Natural killer cell (primary cell): ENCODE measurements around the gene SRCAP. TPM values are rescaled to one million over a fixed set of nuclear protein-coding genes. Genes with fewer than 3 reads are reported as not detected.

ENCODE experiments used
- ATAC-seq, 3 donors: fragments of 150-1000 bp in 2 of 3; fragments of 200-7000 bp in 1 of 3; cut with Tn5 transposase; 1 replicate in 1 of 3; 2 replicates in 2 of 3; pipeline ENCODE4 v1.10.0; 2021; ENCODE audit warnings: mild to moderate bottlenecking in 2 of 3, moderate library complexity in 2 of 3
- DNase-seq, 2 donors: peaks; one replicate each; pipeline versions ENCODE4 v3.0.0 to v3.0.0-alpha.2; 2013 to 2021; ENCODE audit warnings: mixed read lengths in 1 of 2
- H3K27ac ChIP-seq: one replicate; pipeline ENCODE4 v1.5.1; 2013; ENCODE audit warnings: mild to moderate bottlenecking, low read length
- H3K27me3 ChIP-seq: one replicate; pipeline ENCODE4 v1.6.1; 2013; ENCODE audit warnings: low read length; ENCODE audit not compliant: control insufficient read depth, insufficient read depth
- H3K36me3 ChIP-seq: one replicate; pipeline ENCODE4 v1.6.1; 2013; ENCODE audit warnings: low read length; ENCODE audit not compliant: control insufficient read depth, insufficient read depth
- H3K4me1 ChIP-seq: one replicate; pipeline ENCODE4 v1.6.1; 2013; ENCODE audit warnings: low read length; ENCODE audit not compliant: control insufficient read depth, insufficient read depth
- H3K4me3 ChIP-seq: one replicate; pipeline ENCODE4 v1.5.1; 2013; ENCODE audit warnings: low read length
- H3K9me3 ChIP-seq: one replicate; pipeline ENCODE4 v1.6.1; 2013; ENCODE audit warnings: low read length; ENCODE audit not compliant: control insufficient read depth, insufficient read depth
- H3K27ac Mint-ChIP-seq, 2 donors: one replicate each; pipeline ENCODE4 v1.8.0; 2022; ENCODE audit warnings: mild to moderate bottlenecking in 2 of 2, mixed read lengths in 2 of 2, moderate library complexity in 1 of 2
- H3K27me3 Mint-ChIP-seq, 2 donors: one replicate each; pipeline ENCODE4 v1.8.0; 2022; ENCODE audit warnings: low read depth in 2 of 2, mixed read lengths in 2 of 2
- H3K36me3 Mint-ChIP-seq: one replicate; pipeline ENCODE4 v1.8.0; 2022; ENCODE audit warnings: mixed read lengths
- H3K4me1 Mint-ChIP-seq, 2 donors: one replicate each; pipeline ENCODE4 v1.8.0; 2022; ENCODE audit warnings: mixed read lengths in 2 of 2
- H3K4me3 Mint-ChIP-seq: one replicate; pipeline ENCODE4 v1.8.0; 2022; ENCODE audit warnings: mild to moderate bottlenecking, moderate library complexity, mixed read lengths
- H3K9me3 Mint-ChIP-seq, 2 donors: one replicate each; pipeline ENCODE4 v1.8.0; 2022; ENCODE audit warnings: mixed read lengths in 2 of 2
- CTCF ChIP-seq: fragments of 200-600 bp; IDR thresholded peaks from one replicate; pipeline ENCODE4 v1.8.0; 2022; ENCODE audit warnings: antibody characterized with exemption
- WGBS: methylation state at CpG from one replicate; pipeline ENCODE4 v1.1.7; 2013; ENCODE audit warnings: missing lambda C conversion rate; ENCODE audit not compliant: insufficient coverage; 5-methylcytosine and 5-hydroxymethylcytosine counted together
- intact Hi-C: fragments of 100-400 bp; cut with micrococcal nuclease; formaldehyde crosslinking; loops from one replicate; pipeline ENCODE4 v1.14.2; 2022
- total RNA-seq, 4 donors: library from RNA; stranded (reverse); fragments of 120-200 nt in 1 of 4; gene quantifications; one replicate each; pipeline versions ENCODE4 v1.2.3 to v1.2.4, GENCODE V29; 2013 to 2022

The SRCAP gene
- total RNA-seq, 3 donors from 2014 or later (not counting 1 experiment from before 2014, with no cell fraction given), result 78.8 to 99.0 (median 89.3) TPM

- intact Hi-C loops, result loop anchor here (1.0 to 10.0 kb wide), 4 partner anchors 39 to 225 kb away; partner anchors contain the start of genes FBRS, FBXL19 and PHKG2
- 15% methylated on average over 26 of the region's 26 CpGs for WGBS
- no peaks in the 10 kb centered on the region for H3K27me3 Mint-ChIP-seq
- H3K4me1 ChIP-seq, result peaks cover 26% of the 10 kb centered on the region
- no peaks in the 10 kb centered on the region for H3K27me3 ChIP-seq
- no peaks in the 10 kb centered on the region for H3K9me3 Mint-ChIP-seq
- DNase-seq (no peak), ATAC-seq (peak; percentile 82 to 94 (median 86))
- TF ChIP-seq CTCF, result no peak
- H3K4me1 Mint-ChIP-seq, result peaks cover 36 to 42% of the 10 kb centered on the region in 2 donors
- no peaks in the 10 kb centered on the region for H3K9me3 ChIP-seq
- H3K27ac ChIP-seq, result peak overlapping the region; percentile 99
- peak overlapping the region; percentile 98 to 100 for H3K27ac Mint-ChIP-seq
- peak overlapping the region; percentile 94 for H3K4me3 Mint-ChIP-seq
- H3K4me3 ChIP-seq, result peak overlapping the region; percentile 89
- H3K36me3 Mint-ChIP-seq, result no peaks in the 10 kb centered on the region
- peaks cover 21% of the 10 kb centered on the region for H3K36me3 ChIP-seq
Observed at GRCh38 chr16:30697264-30698138, 1.5 kb upstream of the SRCAP start.

GRCh38 chr16:30698139-30698815, 694 bp upstream of the SRCAP start:
- H3K9me3 ChIP-seq, result no peaks in the 10 kb centered on the region
- peaks cover 27% of the 10 kb centered on the region for H3K36me3 ChIP-seq
- peak; percentile 97 to 99 for DNase-seq
- intact Hi-C loops, result loop anchor here (1.0 to 10.0 kb wide), 4 partner anchors 40 to 224 kb away; partner anchors contain the start of genes FBRS, FBXL19 and PHKG2
- H3K4me3 ChIP-seq, result peak overlapping the region; percentile 89
- peak overlapping the region; percentile 98 to 100 for H3K27ac Mint-ChIP-seq
- no peaks in the 10 kb centered on the region for H3K36me3 Mint-ChIP-seq
- H3K9me3 Mint-ChIP-seq, result no peaks in the 10 kb centered on the region
- ATAC-seq, result peak; percentile 72 to 88 (median 75)
- no peak for TF ChIP-seq CTCF
- H3K4me3 Mint-ChIP-seq, result peak overlapping the region; percentile 94
- no peaks in the 10 kb centered on the region for H3K27me3 ChIP-seq
- no peaks in the 10 kb centered on the region for H3K27me3 Mint-ChIP-seq
- WGBS, result under 1% methylated on average over 71 of the region's 76 CpGs
- peak overlapping the region; percentile 99 for H3K27ac ChIP-seq
- H3K4me1 Mint-ChIP-seq, result peaks cover 36 to 46% of the 10 kb centered on the region in 2 donors
- H3K4me1 ChIP-seq, result peaks cover 26% of the 10 kb centered on the region

- no peak for TF ChIP-seq CTCF
- H3K4me3 ChIP-seq, result peak overlapping the region; percentile 89
- no peaks in the 10 kb centered on the region for H3K27me3 ChIP-seq
- peaks cover 39% of the 10 kb centered on the region for H3K36me3 ChIP-seq
- Mint-ChIP-seq H3K4me1 (peaks cover 31 to 40% of the 10 kb centered on the region in 2 donors), H3K36me3 (no peaks in the 10 kb centered on the region), H3K9me3 (no peaks in the 10 kb centered on the region), H3K27ac (peak overlapping the region; percentile 98 to 100), H3K27me3 (no peaks in the 10 kb centered on the region), H3K4me3 (peak overlapping the region; percentile 94)
- H3K9me3 ChIP-seq, result no peaks in the 10 kb centered on the region
- intact Hi-C loops, result loop anchor here (5.0 to 10.0 kb wide), 3 partner anchors 48 to 223 kb away; partner anchors contain the start of genes FBXL19 and PHKG2
- peaks cover 19% of the 10 kb centered on the region for H3K4me1 ChIP-seq
- ATAC-seq (no peak), DNase-seq (no peak)
- H3K27ac ChIP-seq, result peak overlapping the region; percentile 99
- WGBS, result 57% methylated on average over 8 of the region's 8 CpGs
Observed at GRCh38 chr16:30699615-30700099, 686 bp downstream of the SRCAP start.
